HAP-1 (cell line): Measurements from ENCODE around the gene FGGY.
"Not testable (repeated sequence)": the region's sequence is repeated elsewhere in the genome, so short reads cannot be mapped to it uniquely, and the experiment has no call there.

Source experiments
- DNase-seq, 2 experiments: peaks; one replicate each; pipeline ENCODE4 v3.0.0-alpha.2; 2016 to 2020; ENCODE audit warnings: low spot score in 2 of 2
- H3K27me3 ChIP-seq: fragments of 250-450 bp; sonication (Bioruptor Pico); 2 replicates; pipeline ENCODE4 v1.5.1; 2020; ENCODE audit warnings: low read depth, mild to moderate bottlenecking, moderate library complexity
- H3K36me3 ChIP-seq: fragments of 250-450 bp; sonication (Bioruptor Pico); replicated peaks from 2 replicates; pipeline ENCODE4 v1.5.1; 2020; ENCODE audit warnings: mild to moderate bottlenecking
- H3K4me1 ChIP-seq: fragments of 250-450 bp; sonication (Bioruptor Pico); 2 replicates; pipeline ENCODE4 v1.5.1; 2020; ENCODE audit warnings: mild to moderate bottlenecking
- H3K4me3 ChIP-seq: fragments of 250-450 bp; sonication (Bioruptor Pico); 2 replicates; pipeline ENCODE4 v1.5.1; 2020; ENCODE audit warnings: mild to moderate bottlenecking, moderate library complexity
- H3K9me3 ChIP-seq: fragments of 250-450 bp; sonication (Bioruptor Pico); 2 replicates; pipeline ENCODE4 v1.5.1; 2020; ENCODE audit warnings: mild to moderate bottlenecking, moderate library complexity
- in situ Hi-C: fragments of 300-500 bp; cut with MboI; formaldehyde crosslinking; loops from 3 replicates; pipeline ENCODE4 v1.14.3; 2020; ENCODE audit warnings: low sequenced_read_pairs, inconsistent platforms, mixed read lengths

The FGGY gene

GRCh38 chr1:59596956-59597355, 300.1 kb downstream of the FGGY start:
- no peaks in the 10 kb centered on the region for H3K27me3 ChIP-seq
- no peak for DNase-seq
- in situ Hi-C loops: no loop called here

GRCh38 chr1:59597420-59598119, 300.7 kb downstream of the FGGY start:
- no peaks in the 10 kb centered on the region for H3K27me3 ChIP-seq
- H3K9me3 ChIP-seq: no peaks in the 10 kb centered on the region
- H3K4me1 ChIP-seq: peaks cover 17% of the 10 kb centered on the region
- in situ Hi-C loops: no loop called here
- no peak overlapping the region for H3K4me3 ChIP-seq
- DNase-seq: no peak
- no peaks in the 10 kb centered on the region for H3K36me3 ChIP-seq

More at GRCh38 chr1:59596956-59597355, 300.1 kb downstream of the FGGY start:
- H3K4me3 ChIP-seq: no peak overlapping the region
- peaks cover 17% of the 10 kb centered on the region for H3K4me1 ChIP-seq
- H3K36me3 ChIP-seq: no peaks in the 10 kb centered on the region
- no peaks in the 10 kb centered on the region for H3K9me3 ChIP-seq

- no peak for DNase-seq
- peaks cover 17% of the 10 kb centered on the region for H3K4me1 ChIP-seq
- H3K36me3 ChIP-seq: no peaks in the 10 kb centered on the region
- in situ Hi-C loops: no loop called here
- no peak overlapping the region for H3K4me3 ChIP-seq
- no peaks in the 10 kb centered on the region for H3K9me3 ChIP-seq
- H3K27me3 ChIP-seq: no peaks in the 10 kb centered on the region
Measured at GRCh38 chr1:59598120-59598440, 301.2 kb downstream of the FGGY start.

GRCh38 chr1:59601041-59601441, 304.1 kb downstream of the FGGY start:
- no peaks in the 10 kb centered on the region for H3K27me3 ChIP-seq
- peaks cover 12% of the 10 kb centered on the region for H3K4me1 ChIP-seq
- no peaks in the 10 kb centered on the region for H3K9me3 ChIP-seq
- in situ Hi-C loops: no loop called here
- H3K4me3 ChIP-seq: no peak overlapping the region
- H3K36me3 ChIP-seq: no peaks in the 10 kb centered on the region
- DNase-seq: no peak

GRCh38 chr1:59601811-59602210, 304.9 kb downstream of the FGGY start:
- H3K36me3 ChIP-seq: no peaks in the 10 kb centered on the region

GRCh38 chr1:59604191-59604590, 307.3 kb downstream of the FGGY start:
- no peak overlapping the region for H3K4me3 ChIP-seq
- in situ Hi-C loops: no loop called here
- no peaks in the 10 kb centered on the region for H3K27me3 ChIP-seq
- H3K36me3 ChIP-seq: no peaks in the 10 kb centered on the region
- no peak for DNase-seq
- H3K9me3 ChIP-seq: no peaks in the 10 kb centered on the region
- H3K4me1 ChIP-seq: no peaks in the 10 kb centered on the region

More at GRCh38 chr1:59601811-59602210, 304.9 kb downstream of the FGGY start:
- DNase-seq: no peak
- Histone ChIP-seq H3K9me3 (no peaks in the 10 kb centered on the region), H3K4me3 (no peak overlapping the region), H3K4me1 (peaks cover 4% of the 10 kb centered on the region), H3K27me3 (no peaks in the 10 kb centered on the region)
- in situ Hi-C loops: no loop called here

- H3K36me3 ChIP-seq: no peaks in the 10 kb centered on the region
- H3K9me3 ChIP-seq: no peaks in the 10 kb centered on the region
- no peak overlapping the region for H3K4me3 ChIP-seq
- in situ Hi-C loops: no loop called here
- no peaks in the 10 kb centered on the region for H3K4me1 ChIP-seq
- no peaks in the 10 kb centered on the region for H3K27me3 ChIP-seq
- no peak for DNase-seq
Measured at GRCh38 chr1:59605184-59605583, 308.3 kb downstream of the FGGY start.

GRCh38 chr1:59605761-59606160, 308.9 kb downstream of the FGGY start:
- in situ Hi-C loops: no loop called here
- H3K27me3 ChIP-seq: no peaks in the 10 kb centered on the region
- no peak overlapping the region for H3K4me3 ChIP-seq
- no peak for DNase-seq
- no peaks in the 10 kb centered on the region for H3K4me1 ChIP-seq
- H3K9me3 ChIP-seq: no peaks in the 10 kb centered on the region
- no peaks in the 10 kb centered on the region for H3K36me3 ChIP-seq

GRCh38 chr1:59609245-59609644, 312.4 kb downstream of the FGGY start:
- in situ Hi-C loops: no loop called here
- H3K27me3 ChIP-seq: no peaks in the 10 kb centered on the region
- H3K36me3 ChIP-seq: no peaks in the 10 kb centered on the region
- no peak overlapping the region for H3K4me3 ChIP-seq
- no peaks in the 10 kb centered on the region for H3K9me3 ChIP-seq
- DNase-seq: no peak
- no peaks in the 10 kb centered on the region for H3K4me1 ChIP-seq

- H3K4me3 ChIP-seq, H3K27me3 ChIP-seq, DNase-seq, H3K4me1 ChIP-seq, H3K9me3 ChIP-seq, in situ Hi-C loops, H3K36me3 ChIP-seq: not testable (repeated sequence)
Measured at GRCh38 chr1:59610499-59610898, 313.6 kb downstream of the FGGY start.

GRCh38 chr1:59617434-59617833, 320.5 kb downstream of the FGGY start:
- Histone ChIP-seq H3K27me3 (no peaks in the 10 kb centered on the region), H3K4me3 (no peak overlapping the region), H3K36me3 (no peaks in the 10 kb centered on the region), H3K4me1 (no peaks in the 10 kb centered on the region), H3K9me3 (no peaks in the 10 kb centered on the region)
- in situ Hi-C loops: no loop called here
- DNase-seq: no peak

- H3K4me1 ChIP-seq: no peaks in the 10 kb centered on the region
- in situ Hi-C loops: no loop called here
- no peak overlapping the region for H3K4me3 ChIP-seq
- no peaks in the 10 kb centered on the region for H3K36me3 ChIP-seq
- no peaks in the 10 kb centered on the region for H3K27me3 ChIP-seq
- H3K9me3 ChIP-seq: no peaks in the 10 kb centered on the region
- no peak for DNase-seq
Measured at GRCh38 chr1:59619557-59619956, 322.7 kb downstream of the FGGY start.

GRCh38 chr1:59625384-59625783, 328.5 kb downstream of the FGGY start:
- Histone ChIP-seq H3K9me3 (no peaks in the 10 kb centered on the region), H3K36me3 (no peaks in the 10 kb centered on the region), H3K4me3 (no peak overlapping the region), H3K4me1 (no peaks in the 10 kb centered on the region), H3K27me3 (no peaks in the 10 kb centered on the region)
- in situ Hi-C loops: no loop called here
- DNase-seq: no peak

- H3K4me3 ChIP-seq: no peak overlapping the region
- H3K36me3 ChIP-seq: no peaks in the 10 kb centered on the region
- H3K4me1 ChIP-seq: no peaks in the 10 kb centered on the region
- in situ Hi-C loops: no loop called here
- no peaks in the 10 kb centered on the region for H3K27me3 ChIP-seq
- no peak for DNase-seq
- no peaks in the 10 kb centered on the region for H3K9me3 ChIP-seq
Measured at GRCh38 chr1:59631561-59632255, 334.8 kb downstream of the FGGY start.
